GM21737 (cell line): ENCODE results near the gene RIN2.
"Not testable (repeated sequence)": the region's sequence is repeated elsewhere in the genome, so short reads cannot be mapped to it uniquely, and the experiment has no call there.

ENCODE experiments used
- ATAC-seq: cut with Tn5 transposase; IDR thresholded peaks from one replicate; pipeline ENCODE4 v1.9.1; 2021; ENCODE audit warnings: mild to moderate bottlenecking, moderate library complexity; ENCODE audit not compliant: unreplicated experiment

RIN2 gene

GRCh38 chr20:19785173-19785982 lies 27.3 kb downstream of the RIN2 start:
- ATAC-seq, result no peak

- no peak for ATAC-seq
These were observed 27.9 kb downstream of the RIN2 start for GRCh38 chr20:19785983-19786285.

- no peak for ATAC-seq
These were observed 28.3 kb downstream of the RIN2 start for GRCh38 chr20:19786311-19786710.

- ATAC-seq, result no peak
These were observed 29.3 kb downstream of the RIN2 start for GRCh38 chr20:19787366-19787765.

- ATAC-seq, result no peak
These were observed 31.0 kb downstream of the RIN2 start for GRCh38 chr20:19789009-19789408.

- no peak for ATAC-seq
These were observed 31.4 kb downstream of the RIN2 start for GRCh38 chr20:19789446-19789845.

- no peak for ATAC-seq
These were observed 33.8 kb downstream of the RIN2 start for GRCh38 chr20:19791887-19792286.

GRCh38 chr20:19793716-19794115 lies 35.7 kb downstream of the RIN2 start:
- ATAC-seq, result no peak

- ATAC-seq, result no peak
These were observed 36.9 kb downstream of the RIN2 start for GRCh38 chr20:19794941-19795340.

- no peak for ATAC-seq
These were observed 41.3 kb downstream of the RIN2 start for GRCh38 chr20:19799325-19799724.

GRCh38 chr20:19802099-19802491 lies 44.0 kb downstream of the RIN2 start:
- no peak for ATAC-seq

GRCh38 chr20:19802492-19803158 lies 44.6 kb downstream of the RIN2 start:
- no peak for ATAC-seq

GRCh38 chr20:19806276-19806675 lies 48.2 kb downstream of the RIN2 start:
- ATAC-seq, result not testable (repeated sequence)

- ATAC-seq, result no peak
These were observed 48.7 kb downstream of the RIN2 start for GRCh38 chr20:19806806-19807190.

GRCh38 chr20:19807191-19807945 lies 49.3 kb downstream of the RIN2 start:
- ATAC-seq, result no peak
